ENCODE data around the gene P2RY2.

GRCh38 chr11:73270016-73270854, 52.2 kb downstream of the P2RY2 start:
- no peak for TF ChIP-seq PHF8 (conservative IDR thresholded peaks at IDR 0.05; ENCODE audit: low read depth, low read length)
- no peak for TF ChIP-seq POLR2A (IDR thresholded peaks at IDR 0.05; ENCODE audit: control extremely low read depth in 1 of 2, low read depth in 2 of 2, low read length in 2 of 2)
- TF ChIP-seq CTCF (IDR thresholded peaks at IDR 0.05; ENCODE audit: control extremely low read depth in 1 of 3, insufficient read depth in 1 of 3, low read depth in 1 of 3, low read length in 3 of 3): peak in 2 of 3 experiments; percentile 1 to 10; a peak in 2 of 4 replicates
- TF ChIP-seq EGR1 (IDR thresholded peaks at IDR 0.05; ENCODE audit: borderline replicate concordance, low read depth, low read length): no peak
